Measurements from ENCODE around the gene CSN1S1. TPM values are rescaled to one million over a fixed set of nuclear protein-coding genes. Genes with fewer than 3 reads are reported as not detected.
"Not testable (repeated sequence)": the region's sequence is repeated elsewhere in the genome, so short reads cannot be mapped to it uniquely, and the experiment has no call there.

The CSN1S1 gene, protein sequence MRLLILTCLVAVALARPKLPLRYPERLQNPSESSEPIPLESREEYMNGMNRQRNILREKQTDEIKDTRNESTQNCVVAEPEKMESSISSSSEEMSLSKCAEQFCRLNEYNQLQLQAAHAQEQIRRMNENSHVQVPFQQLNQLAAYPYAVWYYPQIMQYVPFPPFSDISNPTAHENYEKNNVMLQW
- 0.41 TPM for total RNA-seq

DNA sequence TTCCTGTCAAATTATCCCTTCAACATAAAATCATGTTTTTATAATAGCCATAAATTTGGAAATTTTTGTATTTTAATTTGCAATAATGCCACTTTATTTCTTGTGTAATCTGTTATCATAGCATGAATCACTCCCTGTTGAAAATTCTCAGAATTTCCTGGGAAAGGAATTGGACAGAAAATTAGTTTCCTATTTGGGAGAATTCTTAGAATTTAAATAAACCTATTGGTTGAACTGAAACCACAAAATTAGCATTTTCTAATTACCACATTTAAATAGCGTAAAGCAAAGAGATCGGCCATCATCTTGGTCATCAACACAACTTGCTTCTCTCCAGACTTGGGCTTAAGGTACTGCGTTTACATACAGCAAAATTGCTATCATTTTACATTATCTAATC is at the start of gene CSN1S1:
CSN1S1 (plus strand) TSS at position 301 of the 400 bp plus-strand sequence. CDS start 1,488 bp downstream, outside the sequence.
- DNase-seq (ENCODE audit: low spot score in 2 of 2), result no peak
- no peak for FAIRE-seq

DNA sequence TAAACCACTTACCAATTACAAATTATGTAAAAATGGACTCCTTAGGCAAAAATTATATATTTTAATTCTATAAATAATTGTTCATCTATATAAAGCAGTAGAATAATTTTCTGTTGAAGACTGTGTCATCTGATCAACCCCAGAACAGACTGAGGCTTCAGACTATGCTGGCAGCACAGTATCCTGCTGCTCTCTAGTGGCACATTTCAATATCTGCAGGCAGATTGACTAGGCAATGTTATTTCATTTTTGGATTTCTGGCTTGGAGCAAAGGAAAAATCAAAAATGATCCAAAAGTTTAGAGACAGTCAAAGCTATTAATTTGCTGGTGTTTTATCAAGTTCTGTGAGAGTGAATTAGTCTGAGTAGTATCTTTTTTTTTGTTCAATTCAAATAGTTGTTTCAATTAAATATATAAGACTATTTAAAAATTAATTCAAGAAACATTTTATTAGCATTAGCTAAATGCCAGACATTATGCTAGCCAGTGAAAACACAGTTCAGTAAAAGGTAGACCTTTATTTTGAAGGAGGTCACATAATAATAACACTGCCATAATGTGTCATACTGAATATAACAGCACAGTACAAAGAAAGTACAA is 49.6 kb upstream of the CSN1S1 start:
- peak; percentile 0 to 15 for DNase-seq (ENCODE audit: low spot score in 2 of 2)
- peak; percentile 90 for FAIRE-seq

DNA sequence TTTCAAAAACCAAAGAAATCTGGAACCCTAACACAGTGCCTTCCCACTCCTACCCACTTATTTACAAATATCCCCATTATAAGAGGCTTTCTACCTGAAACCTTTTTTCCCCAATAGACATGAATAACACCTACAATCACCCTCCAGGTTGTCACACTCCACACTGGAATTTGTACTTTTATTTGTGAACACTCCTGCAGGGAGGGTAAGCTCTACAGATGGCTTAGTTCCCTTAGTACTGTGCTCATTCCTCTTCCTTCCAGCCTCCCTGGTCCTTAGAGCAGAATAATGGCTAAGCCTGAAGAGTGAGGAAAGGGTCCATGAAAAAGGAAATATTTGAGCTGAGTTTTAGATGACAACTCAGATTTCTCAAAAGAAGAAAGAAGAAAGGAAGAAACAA is 48.7 kb upstream of the CSN1S1 start:
- DNase-seq (ENCODE audit: low spot score in 2 of 2) (no peak), FAIRE-seq (no peak)

DNA sequence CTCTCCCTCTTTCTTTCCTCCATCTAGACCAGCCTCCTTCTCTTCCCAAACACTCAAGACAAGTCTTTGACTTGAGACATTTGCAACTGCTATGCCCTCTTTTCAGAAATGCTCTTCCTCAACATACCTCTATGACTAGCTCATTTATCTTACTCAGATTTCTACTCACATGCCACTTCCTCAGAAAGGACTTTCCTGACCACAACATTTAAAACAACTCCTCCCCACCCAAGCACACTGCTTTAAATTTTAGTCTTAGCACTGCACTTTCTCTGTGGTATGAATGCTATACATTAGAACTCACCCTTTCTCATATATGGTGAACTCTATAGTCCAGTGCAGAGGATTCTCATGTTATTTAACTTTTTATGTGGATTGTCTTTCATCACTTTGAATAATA is 42.5 kb upstream of the CSN1S1 start:
- FAIRE-seq (no peak), DNase-seq (ENCODE audit: low spot score in 2 of 2) (no peak)

DNA sequence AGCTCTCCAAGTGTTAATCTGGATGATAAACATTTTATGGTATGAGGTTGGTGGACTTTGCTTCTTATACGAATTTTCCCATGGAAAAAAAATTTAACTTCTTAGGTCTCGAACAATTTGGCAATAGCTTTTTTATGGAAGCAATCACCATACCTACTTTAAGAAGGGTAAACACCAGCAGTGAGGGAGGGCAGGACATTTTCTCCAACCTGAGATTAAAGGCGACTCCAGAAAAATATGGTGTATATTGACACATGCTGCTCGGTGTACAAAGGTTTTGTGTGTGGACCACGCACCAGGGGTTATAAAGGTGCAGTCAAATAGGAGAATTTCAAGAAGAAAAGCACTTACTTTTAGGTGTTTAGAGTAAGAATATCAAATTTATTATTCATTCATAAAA is 36.7 kb upstream of the CSN1S1 start:
- DNase-seq (ENCODE audit: low spot score in 2 of 2) (no peak), FAIRE-seq (no peak)

DNA sequence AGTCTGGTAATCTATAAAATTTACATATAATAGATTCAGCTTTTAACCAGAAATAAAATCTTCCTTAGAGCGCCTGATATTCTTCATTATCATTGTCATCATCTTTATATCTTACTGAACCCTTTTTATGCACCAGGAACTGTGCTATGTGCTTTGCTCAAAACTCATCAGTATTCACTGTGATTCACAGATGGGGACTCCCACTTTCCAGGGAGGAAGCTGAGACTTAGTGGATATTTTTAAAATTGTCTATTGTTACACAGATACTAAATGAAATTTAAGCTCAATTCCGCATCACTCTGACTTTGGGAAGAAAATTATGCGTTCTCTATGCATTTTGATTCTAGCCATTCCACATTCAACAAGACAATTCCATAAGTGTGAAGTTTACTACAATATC is 36.1 kb upstream of the CSN1S1 start:
- DNase-seq (ENCODE audit: low spot score in 2 of 2) (no peak), FAIRE-seq (no peak)

DNA sequence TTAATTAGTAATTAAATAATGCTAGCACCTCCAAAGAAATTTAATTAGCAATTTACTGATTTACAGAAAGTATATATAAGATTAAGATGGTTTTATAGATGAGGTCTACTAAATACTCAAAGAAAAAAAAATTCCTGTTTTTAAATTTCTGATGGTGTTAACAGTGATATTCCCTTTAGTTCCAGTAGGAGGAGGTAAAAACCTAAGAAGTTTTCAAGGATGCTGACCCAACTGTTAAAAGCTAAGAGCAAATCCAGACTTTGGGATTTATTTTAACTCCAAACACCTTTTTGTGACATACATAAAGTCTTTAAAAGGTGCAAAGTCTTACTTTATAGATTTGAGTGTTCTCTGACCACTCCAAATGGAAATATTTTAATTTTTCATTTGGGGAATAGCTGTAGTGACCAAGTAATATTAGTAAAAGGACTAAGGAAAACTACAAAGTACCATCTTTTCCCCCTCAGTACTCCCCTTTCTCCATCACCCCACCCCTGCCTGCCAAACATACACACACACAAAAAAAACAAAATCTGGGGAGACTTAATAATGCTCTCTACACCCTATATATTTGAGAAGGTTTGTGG is 34.2 kb upstream of the CSN1S1 start:
- DNase-seq (ENCODE audit: low spot score in 2 of 2), result no peak
- peak; percentile 96 for FAIRE-seq

DNA sequence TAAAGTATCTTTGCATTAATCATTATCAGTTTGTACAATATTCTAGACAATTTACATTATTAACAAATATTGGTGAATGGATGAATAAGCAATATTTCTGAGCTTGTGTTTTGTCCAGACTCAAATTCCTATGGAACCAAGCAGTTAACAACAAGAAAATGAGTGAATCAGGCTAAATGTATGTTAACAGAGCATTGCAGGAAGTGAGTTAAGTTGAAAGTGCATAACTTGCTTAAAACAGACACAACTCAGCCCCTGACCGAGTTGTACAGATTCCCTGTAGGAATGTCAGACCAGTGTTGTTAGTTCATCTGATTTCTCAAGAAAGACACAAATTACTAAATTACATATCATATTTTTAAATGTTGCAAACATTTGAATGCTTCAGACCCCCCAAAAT is 23.7 kb upstream of the CSN1S1 start:
- FAIRE-seq (no peak), DNase-seq (ENCODE audit: low spot score in 2 of 2) (no peak)

DNA sequence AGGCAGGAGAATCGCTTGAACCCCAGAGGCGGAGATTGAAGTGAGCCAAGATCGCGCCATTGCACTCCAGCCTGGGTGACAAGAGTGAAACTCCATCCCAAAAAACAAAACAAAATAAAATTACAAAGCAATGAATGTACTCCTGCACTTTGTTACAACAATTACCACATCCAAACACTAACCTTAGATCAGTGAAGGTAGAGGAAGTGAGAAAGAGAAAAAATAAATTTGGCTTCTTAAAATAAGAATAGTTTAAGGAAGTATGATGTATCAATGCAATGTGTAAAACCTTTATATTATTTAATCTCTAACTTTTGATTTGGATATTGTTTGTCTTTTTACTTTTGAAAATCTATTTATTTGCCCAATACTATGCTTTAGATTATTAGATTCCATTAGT is 21.7 kb upstream of the CSN1S1 start:
- DNase-seq (ENCODE audit: low spot score in 2 of 2) (no peak), FAIRE-seq (no peak)

DNA sequence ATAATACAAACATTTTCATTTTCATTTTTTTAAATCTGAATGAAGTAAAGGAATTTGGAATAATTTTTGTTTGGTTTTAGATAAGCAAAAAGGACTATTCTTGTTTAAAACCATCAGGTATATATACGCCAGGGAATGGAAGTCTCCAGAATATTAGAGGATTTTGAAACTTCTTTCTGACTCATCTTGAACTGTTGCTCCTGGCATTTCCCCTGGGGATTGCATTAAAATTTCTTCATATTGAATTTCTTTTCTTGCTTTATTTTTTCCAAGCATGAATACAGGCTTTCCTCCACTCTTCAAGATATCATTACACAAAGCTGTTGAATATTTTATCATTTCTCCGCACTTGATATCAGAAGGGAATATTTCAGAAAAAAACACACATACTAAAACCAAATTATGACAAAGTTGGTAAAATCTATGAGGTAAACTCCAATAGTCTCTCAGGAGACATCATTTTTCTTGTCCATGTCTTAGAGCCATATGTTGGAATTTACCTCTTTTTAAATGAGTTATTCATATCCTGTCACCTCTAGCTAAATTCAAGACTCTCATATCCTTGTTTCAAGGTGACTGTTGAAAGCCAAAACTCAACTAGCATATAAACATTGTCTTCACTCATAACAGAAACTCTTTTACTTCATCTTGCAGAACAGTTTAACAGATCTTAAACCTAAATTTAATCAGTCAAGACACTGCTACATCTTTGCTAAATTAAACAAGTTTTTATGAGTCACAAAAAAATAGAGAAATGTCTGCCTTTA is 20.7 kb upstream of the CSN1S1 start:
- no peak for DNase-seq (ENCODE audit: low spot score in 2 of 2)
- FAIRE-seq, result no peak

DNA sequence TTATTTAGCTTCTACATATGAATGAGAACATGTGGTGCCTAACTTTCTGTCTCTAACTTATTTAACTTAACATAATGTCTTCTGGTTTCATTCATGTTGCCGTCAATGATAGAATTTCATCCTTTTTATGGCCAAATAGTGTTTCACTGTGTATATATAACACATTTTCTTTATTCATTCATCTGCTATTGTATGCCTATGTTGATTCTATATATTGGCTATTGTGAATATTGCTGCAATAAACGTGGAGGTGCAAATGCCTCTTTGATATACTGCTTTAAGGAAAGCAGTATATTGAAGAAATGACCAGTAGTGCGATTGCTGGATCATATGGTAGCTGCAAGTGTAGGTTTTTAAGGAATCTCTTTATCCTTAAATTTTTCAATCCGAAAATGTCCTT is 10.0 kb upstream of the CSN1S1 start:
- FAIRE-seq (no peak), DNase-seq (ENCODE audit: low spot score in 2 of 2) (no peak)

DNA sequence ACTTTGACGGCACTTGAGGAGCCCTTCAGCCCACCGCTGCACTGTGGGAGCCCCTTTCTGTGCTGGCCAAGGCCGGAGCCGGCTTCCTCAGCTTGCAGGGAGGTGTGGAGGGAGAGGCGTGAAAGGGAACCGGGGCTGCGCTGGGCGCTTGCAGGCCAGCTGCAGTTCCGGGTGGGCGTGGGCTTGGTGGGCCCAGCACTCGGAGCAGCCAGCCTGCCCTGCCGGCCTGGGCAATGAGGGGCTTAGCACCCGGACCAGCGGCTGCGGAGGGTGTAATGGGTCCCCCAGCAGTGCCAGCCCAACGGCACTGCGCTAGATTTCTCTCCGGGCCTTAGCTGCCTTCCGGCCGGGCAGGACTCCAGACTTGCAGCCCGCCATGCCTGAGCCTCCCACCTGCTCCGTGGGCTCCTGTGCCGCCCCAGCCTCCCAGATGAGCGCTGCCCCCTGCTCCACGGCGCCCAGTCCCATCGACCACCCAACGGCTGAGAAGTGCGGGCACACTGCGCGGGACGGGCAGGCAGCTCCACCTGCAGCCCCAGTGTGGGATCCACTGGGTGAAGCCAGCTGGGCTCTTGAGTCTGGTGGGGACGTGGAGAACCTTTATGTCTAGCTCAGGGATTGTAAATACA is 7.0 kb upstream of the CSN1S1 start:
- DNase-seq (ENCODE audit: low spot score in 2 of 2); FAIRE-seq: not testable (repeated sequence)

DNA sequence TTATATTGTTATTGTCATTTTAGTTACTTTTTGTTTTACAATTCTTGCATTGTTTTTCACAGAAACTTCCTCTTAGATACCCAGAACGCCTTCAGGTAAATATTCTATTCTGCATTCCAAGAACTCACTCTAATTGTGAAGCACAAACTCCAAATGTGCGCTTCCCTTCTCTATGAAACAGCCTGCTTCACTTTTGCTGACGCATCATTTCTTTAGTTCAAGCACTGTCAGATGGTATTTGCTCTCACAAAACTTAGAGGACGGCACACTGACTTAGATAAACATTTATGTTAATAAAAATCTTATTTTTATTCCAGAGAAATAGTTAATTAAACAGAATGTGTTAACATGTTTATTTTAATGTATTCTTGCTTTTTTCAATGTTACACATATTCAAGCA is 3.3 kb downstream of the CSN1S1 start:
- FAIRE-seq (no peak), DNase-seq (ENCODE audit: low spot score in 2 of 2) (no peak)

DNA sequence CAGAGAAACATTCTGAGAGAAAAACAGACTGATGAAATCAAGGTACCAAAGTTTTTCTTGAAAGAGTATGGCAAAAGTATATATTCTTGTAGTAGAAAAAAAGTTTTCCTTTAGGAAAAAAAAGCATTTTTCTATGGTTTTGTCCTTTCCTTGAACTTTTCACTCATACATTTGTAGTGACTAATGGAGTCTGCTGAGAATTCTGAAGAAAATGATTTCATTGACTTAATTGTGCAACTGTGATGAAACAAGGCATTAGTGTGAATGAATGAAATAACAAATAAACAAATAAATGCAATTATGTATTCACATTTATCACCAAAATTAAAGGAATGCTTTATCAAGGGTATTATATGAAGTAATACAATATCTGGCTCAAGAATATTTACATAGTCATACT is 5.7 kb downstream of the CSN1S1 start:
- no peak for FAIRE-seq
- no peak for DNase-seq (ENCODE audit: low spot score in 2 of 2)

DNA sequence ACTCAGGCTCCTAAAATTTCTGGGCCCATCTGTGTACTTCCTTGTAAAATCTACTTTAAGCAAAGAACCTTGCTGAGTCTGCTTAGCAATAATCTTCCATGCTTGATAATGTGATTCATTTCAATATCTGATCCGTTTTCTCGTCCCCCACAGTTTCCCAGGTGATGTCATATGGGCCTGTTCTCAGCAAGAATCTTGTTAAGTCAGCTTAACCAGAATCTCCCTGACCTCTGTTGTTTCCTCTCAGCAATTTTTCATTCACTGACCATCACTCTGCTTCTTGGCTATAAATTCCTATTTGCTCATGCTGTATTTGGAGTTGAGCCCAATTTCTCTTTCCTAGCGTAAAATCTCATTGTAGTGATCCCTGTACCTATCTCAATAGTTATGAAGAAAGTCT is 20.7 kb downstream of the CSN1S1 start:
- DNase-seq (ENCODE audit: low spot score in 2 of 2), result no peak
- FAIRE-seq, result no peak

DNA sequence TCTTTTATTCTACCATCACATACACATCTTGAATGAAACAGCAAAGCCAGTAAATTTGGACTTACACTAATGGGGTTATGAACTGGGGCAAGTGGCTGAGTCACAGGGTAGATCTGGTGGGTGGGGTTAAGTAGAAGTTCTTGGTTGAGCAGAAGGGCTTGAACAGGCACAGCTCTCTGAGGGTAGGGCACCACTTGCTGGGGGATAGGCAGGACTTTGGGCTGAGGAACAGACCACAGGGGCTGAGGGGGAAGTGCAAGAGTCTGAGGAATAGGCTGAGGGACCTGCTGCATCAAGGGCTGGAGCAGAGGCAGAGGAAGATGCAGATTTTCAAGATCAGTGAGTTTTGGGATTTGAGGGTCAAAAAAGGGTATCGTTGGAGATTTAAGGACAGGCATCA is 26.3 kb downstream of the CSN1S1 start:
- FAIRE-seq (no peak), DNase-seq (ENCODE audit: low spot score in 2 of 2) (no peak)

DNA sequence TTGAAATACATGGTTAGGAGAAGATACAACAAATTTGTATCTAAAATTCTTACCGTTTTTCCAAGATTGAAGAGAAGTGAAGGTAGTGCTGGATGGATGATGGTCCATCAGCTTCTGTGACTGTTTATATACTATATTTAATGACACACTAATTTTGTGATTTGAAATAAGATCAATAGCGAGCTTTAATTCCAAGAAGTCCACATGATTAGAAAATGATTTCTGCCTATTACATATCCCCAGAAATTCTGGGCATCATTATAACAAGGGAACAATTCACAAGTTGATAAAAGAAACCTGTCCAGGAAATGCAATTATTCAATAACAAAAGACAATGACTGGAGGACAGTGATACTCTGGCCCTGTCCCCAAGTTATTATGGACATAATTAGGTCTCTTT is 34.8 kb downstream of the CSN1S1 start, which contains the start of gene CSN2:
CSN2 (minus strand) TSS at position 101 of the 400 bp plus-strand sequence. CDS start 4,733 bp downstream, outside the sequence.
- no peak for FAIRE-seq
- no peak for DNase-seq (ENCODE audit: low spot score in 2 of 2)

DNA sequence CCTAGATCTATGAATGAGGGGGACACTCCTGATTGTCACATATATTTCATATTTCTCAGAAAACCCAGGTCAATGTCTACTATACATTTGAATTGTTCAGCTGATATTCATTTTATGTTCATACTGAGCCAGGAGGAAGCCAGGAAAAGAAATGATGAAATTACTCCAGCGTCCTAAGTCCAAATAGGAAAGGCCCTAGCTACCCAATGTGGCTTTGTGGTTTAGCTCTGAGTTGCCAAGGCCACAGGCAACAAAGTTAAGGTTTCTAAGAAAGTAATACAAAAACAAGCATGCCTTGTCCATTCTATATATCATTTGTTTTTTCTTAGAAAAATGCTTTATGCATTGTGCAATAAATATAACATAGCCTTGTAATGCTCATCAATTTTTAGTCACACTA is 39.2 kb downstream of the CSN1S1 start:
- no peak for DNase-seq (ENCODE audit: low spot score in 2 of 2)
- FAIRE-seq, result no peak

DNA sequence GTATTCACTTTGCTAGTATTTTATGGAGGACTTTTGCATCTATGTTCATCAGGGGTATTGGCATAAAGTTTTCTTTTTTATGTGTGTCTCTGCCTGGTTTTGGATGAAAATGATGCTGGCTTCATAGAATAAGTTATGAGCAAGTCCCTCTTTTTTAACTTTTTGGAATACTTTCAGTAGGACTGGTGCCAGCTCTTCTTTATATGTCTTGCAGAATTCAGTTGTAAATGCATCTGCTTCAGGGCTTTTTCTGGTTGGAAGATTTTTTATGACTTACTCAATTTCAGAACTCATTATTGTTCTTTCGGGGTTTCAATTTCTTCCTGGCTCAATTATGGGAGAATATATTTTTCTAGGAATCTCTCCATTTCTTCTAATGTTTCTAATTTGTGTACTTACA is 43.8 kb downstream of the CSN1S1 start:
- DNase-seq (ENCODE audit: low spot score in 2 of 2) (no peak), FAIRE-seq (no peak)

DNA sequence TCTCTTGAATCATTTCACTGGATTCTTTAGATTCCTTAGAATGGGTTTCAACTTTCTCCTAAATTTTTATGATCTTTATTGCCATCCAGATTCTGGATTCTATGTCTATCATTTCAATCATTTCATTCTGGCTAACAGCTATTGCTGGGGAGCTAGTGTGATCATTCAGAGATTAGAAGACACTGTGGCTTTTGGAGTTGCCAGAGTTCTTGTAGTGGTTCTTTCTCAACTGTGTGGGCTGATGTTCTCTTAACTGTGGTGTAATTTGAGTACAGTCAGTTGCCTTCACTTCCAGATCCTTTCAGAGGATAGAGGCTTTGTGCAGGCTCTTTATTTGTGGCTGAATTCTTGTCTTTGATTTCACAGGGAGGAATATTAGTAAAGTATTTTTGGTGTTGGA is 46.7 kb downstream of the CSN1S1 start:
- no peak for DNase-seq (ENCODE audit: low spot score in 2 of 2)
- no peak for FAIRE-seq

DNA sequence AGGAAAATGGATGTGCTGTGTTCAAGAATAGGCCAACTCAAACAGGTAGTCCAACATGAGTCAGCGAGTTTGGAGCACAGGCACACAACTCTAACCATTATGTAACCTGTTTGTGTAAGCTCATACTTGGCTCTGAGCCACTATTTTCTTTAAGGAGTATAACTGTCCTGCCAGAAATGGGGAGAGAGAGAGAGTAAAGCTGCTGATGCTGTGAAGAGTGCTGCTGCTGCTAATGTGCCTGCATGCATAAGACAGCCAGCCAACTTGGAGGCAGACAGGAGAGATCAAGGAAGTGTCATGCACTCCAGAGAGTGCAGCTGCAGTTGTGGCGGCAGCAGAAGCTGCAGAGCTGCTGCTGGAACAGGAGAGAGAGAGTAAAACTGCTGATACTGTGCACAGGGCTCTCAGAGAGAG is 53.2 kb downstream of the CSN1S1 start:
- no peak for DNase-seq (ENCODE audit: low spot score in 2 of 2)
- no peak for FAIRE-seq
